Natural killer cell (primary cell): ENCODE measurements around the gene ADCY9. TPM values are rescaled to one million over a fixed set of nuclear protein-coding genes. Genes with fewer than 3 reads are reported as not detected.

Experiments used
- ATAC-seq, 3 donors: fragments of 150-1000 bp in 2 of 3; fragments of 200-7000 bp in 1 of 3; cut with Tn5 transposase; 1 replicate in 1 of 3; 2 replicates in 2 of 3; pipeline ENCODE4 v1.10.0; 2021; ENCODE audit warnings: mild to moderate bottlenecking in 2 of 3, moderate library complexity in 2 of 3
- DNase-seq, 2 donors: peaks; one replicate each; pipeline versions ENCODE4 v3.0.0 to v3.0.0-alpha.2; 2013 to 2021; ENCODE audit warnings: mixed read lengths in 1 of 2
- H3K27ac ChIP-seq: one replicate; pipeline ENCODE4 v1.5.1; 2013; ENCODE audit warnings: mild to moderate bottlenecking, low read length
- H3K27me3 ChIP-seq: one replicate; pipeline ENCODE4 v1.6.1; 2013; ENCODE audit warnings: low read length; ENCODE audit not compliant: control insufficient read depth, insufficient read depth
- H3K36me3 ChIP-seq: one replicate; pipeline ENCODE4 v1.6.1; 2013; ENCODE audit warnings: low read length; ENCODE audit not compliant: control insufficient read depth, insufficient read depth
- H3K4me1 ChIP-seq: one replicate; pipeline ENCODE4 v1.6.1; 2013; ENCODE audit warnings: low read length; ENCODE audit not compliant: control insufficient read depth, insufficient read depth
- H3K4me3 ChIP-seq: one replicate; pipeline ENCODE4 v1.5.1; 2013; ENCODE audit warnings: low read length
- H3K9me3 ChIP-seq: one replicate; pipeline ENCODE4 v1.6.1; 2013; ENCODE audit warnings: low read length; ENCODE audit not compliant: control insufficient read depth, insufficient read depth
- H3K27ac Mint-ChIP-seq, 2 donors: one replicate each; pipeline ENCODE4 v1.8.0; 2022; ENCODE audit warnings: mild to moderate bottlenecking in 2 of 2, mixed read lengths in 2 of 2, moderate library complexity in 1 of 2
- H3K27me3 Mint-ChIP-seq, 2 donors: one replicate each; pipeline ENCODE4 v1.8.0; 2022; ENCODE audit warnings: low read depth in 2 of 2, mixed read lengths in 2 of 2
- H3K36me3 Mint-ChIP-seq: one replicate; pipeline ENCODE4 v1.8.0; 2022; ENCODE audit warnings: mixed read lengths
- H3K4me1 Mint-ChIP-seq, 2 donors: one replicate each; pipeline ENCODE4 v1.8.0; 2022; ENCODE audit warnings: mixed read lengths in 2 of 2
- H3K4me3 Mint-ChIP-seq: one replicate; pipeline ENCODE4 v1.8.0; 2022; ENCODE audit warnings: mild to moderate bottlenecking, moderate library complexity, mixed read lengths
- H3K9me3 Mint-ChIP-seq, 2 donors: one replicate each; pipeline ENCODE4 v1.8.0; 2022; ENCODE audit warnings: mixed read lengths in 2 of 2
- WGBS: methylation state at CpG from one replicate; pipeline ENCODE4 v1.1.7; 2013; ENCODE audit warnings: missing lambda C conversion rate; ENCODE audit not compliant: insufficient coverage; 5-methylcytosine and 5-hydroxymethylcytosine counted together
- intact Hi-C: fragments of 100-400 bp; cut with micrococcal nuclease; formaldehyde crosslinking; loops from one replicate; pipeline ENCODE4 v1.14.2; 2022
- total RNA-seq, 4 donors: library from RNA; stranded (reverse); fragments of 120-200 nt in 1 of 4; gene quantifications; one replicate each; pipeline versions ENCODE4 v1.2.3 to v1.2.4, GENCODE V29; 2013 to 2022
- TF ChIP-seq, protein P1 (sequence below): fragments of 200-600 bp; IDR thresholded peaks from one replicate; pipeline ENCODE4 v1.8.0; 2022; ENCODE audit warnings: antibody characterized with exemption

Gene ADCY9
- total RNA-seq, 3 donors from 2014 or later (not counting 1 experiment from before 2014, with no cell fraction given) = 28.0 to 52.4 (median 38.3) TPM

DNA sequence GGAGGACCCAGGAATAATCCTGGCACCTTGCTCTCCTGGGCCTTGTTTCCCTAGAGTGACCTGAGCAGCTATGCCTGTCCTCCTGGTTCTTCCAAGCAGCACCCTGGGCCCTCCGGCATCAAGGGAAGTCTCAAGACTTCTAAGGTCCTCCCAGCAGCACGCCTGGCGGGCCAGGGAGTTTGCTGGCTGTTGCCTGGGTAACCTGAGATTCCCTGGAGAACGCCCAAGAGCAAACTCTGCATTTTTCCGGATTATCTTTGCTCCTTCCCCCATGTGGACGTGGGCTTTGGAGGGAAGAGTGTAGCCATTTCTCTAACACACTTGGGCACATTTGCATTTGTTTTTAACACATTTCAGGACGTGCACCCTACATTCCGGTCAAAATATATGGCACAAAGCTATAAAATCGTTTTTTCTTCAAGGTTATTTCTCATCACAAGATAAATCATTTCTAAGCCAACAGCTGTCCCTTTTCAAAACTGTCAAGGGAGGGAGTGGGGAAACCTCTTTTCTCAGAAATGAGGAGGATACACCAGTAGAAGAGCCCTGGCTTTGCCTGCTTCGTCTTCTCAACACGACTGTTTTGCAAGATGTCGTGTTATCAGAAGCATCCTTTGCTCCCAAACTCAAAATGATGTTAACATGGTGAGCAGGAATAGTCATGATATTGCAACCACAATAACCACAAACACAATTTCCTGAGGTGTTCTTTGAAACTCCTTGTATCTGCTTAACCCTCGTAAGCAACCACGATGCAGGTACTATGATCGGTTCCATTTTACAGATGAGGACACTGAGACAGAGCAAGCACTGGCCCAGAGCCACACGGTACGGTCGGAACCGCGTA lies 116.5 kb downstream of the ADCY9 start:
- TF ChIP-seq, protein P1, sequence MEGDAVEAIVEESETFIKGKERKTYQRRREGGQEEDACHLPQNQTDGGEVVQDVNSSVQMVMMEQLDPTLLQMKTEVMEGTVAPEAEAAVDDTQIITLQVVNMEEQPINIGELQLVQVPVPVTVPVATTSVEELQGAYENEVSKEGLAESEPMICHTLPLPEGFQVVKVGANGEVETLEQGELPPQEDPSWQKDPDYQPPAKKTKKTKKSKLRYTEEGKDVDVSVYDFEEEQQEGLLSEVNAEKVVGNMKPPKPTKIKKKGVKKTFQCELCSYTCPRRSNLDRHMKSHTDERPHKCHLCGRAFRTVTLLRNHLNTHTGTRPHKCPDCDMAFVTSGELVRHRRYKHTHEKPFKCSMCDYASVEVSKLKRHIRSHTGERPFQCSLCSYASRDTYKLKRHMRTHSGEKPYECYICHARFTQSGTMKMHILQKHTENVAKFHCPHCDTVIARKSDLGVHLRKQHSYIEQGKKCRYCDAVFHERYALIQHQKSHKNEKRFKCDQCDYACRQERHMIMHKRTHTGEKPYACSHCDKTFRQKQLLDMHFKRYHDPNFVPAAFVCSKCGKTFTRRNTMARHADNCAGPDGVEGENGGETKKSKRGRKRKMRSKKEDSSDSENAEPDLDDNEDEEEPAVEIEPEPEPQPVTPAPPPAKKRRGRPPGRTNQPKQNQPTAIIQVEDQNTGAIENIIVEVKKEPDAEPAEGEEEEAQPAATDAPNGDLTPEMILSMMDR = no peak
- Mint-ChIP-seq H3K36me3 (no peaks in the 10 kb centered on the region), H3K9me3 (no peaks in the 10 kb centered on the region), H3K27me3 (no peaks in the 10 kb centered on the region), H3K4me1 (peaks cover 23 to 30% of the 10 kb centered on the region in 2 donors), H3K27ac (peak overlapping the region; percentile 48 to 57), H3K4me3 (peak overlapping the region; percentile 37)
- Histone ChIP-seq H3K36me3 (no peaks in the 10 kb centered on the region), H3K9me3 (no peaks in the 10 kb centered on the region), H3K4me1 (peaks cover 6% of the 10 kb centered on the region), H3K4me3 (no peak overlapping the region), H3K27ac (no peak overlapping the region), H3K27me3 (no peaks in the 10 kb centered on the region)
- 68% methylated on average over 20 of the region's 20 CpGs for WGBS
- peak in 1 of 2 donors; percentile 25 for DNase-seq
- no peak for ATAC-seq
- intact Hi-C loops = no loop called here

DNA sequence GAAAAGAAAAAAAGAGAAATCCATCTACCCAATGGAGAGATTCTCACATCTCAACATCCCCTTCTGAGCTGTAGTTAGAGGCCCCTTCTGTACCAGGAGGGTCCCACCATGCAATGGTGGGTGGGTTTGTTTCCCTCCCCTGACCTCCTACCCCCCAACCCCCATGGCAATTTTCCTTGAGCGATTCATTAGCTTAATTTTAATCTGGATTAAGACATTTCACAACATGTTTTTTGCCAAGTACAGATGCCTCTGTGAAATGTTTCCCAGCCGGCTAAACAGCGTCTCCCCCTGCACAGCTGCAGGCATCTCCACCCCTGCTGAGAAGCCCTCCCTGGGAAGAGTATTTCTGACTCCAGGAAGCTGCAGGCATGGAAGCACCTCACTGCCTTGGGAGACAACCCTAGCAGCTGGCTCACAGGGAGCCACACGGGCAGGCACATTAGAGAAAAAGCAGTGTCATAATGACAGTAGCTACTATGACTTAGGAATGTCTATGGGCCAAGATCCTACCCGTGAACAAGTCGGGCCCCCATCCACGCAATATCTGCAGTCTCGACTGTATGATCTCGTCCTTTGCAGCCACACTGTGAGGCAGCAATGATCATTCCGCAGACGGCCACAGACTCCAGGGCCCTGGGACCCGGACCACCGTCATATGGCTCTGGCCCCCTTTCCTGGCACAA lies 117.3 kb downstream of the ADCY9 start:
- H3K36me3 Mint-ChIP-seq = no peaks in the 10 kb centered on the region
- H3K27me3 ChIP-seq = no peaks in the 10 kb centered on the region
- peaks cover 6% of the 10 kb centered on the region for H3K4me1 ChIP-seq
- H3K9me3 ChIP-seq = no peaks in the 10 kb centered on the region
- no peak overlapping the region for H3K27ac Mint-ChIP-seq
- no peaks in the 10 kb centered on the region for H3K36me3 ChIP-seq
- TF ChIP-seq, protein P1 = no peak
- ATAC-seq (no peak), DNase-seq (no peak)
- H3K9me3 Mint-ChIP-seq = no peaks in the 10 kb centered on the region
- no peak overlapping the region for H3K4me3 ChIP-seq
- WGBS = 95% methylated on average over 13 of the region's 13 CpGs
- no peaks in the 10 kb centered on the region for H3K27me3 Mint-ChIP-seq
- no peak overlapping the region for H3K27ac ChIP-seq
- H3K4me3 Mint-ChIP-seq = no peak overlapping the region
- peaks cover 23 to 26% of the 10 kb centered on the region in 2 donors for H3K4me1 Mint-ChIP-seq
- intact Hi-C loops = no loop called here

DNA sequence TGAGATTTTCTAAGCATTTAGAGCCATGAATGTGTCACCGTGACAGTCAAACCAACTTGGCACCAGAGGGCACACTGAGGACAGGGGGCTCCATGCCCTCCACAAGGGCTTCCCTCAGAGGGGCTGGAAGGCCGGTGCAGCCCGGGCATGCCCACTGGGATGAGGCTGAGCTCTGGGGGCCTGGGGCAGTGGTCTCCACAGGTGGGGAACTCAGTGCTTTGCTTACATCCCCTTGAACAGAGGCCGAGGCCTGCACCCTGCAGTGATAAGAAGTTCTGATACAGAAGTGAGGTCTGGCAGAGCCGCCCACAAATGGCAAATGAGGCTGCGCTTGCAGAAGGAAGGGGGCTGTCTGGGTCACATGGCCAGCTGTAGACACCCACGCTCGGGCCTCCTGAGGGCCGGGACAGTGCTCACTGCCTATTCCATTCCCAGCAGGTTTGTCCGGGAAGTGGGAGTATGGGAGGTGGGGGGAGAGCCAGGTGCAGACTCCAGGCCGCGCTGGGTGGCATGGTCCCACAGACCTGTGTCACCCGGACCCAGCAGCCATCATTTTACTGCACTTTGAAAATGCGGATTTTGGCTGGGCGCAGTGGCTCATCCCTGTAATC lies 118.9 kb downstream of the ADCY9 start:
- H3K36me3 Mint-ChIP-seq = no peaks in the 10 kb centered on the region
- H3K27ac Mint-ChIP-seq = no peak overlapping the region
- intact Hi-C loops = no loop called here
- H3K36me3 ChIP-seq = peaks cover 5% of the 10 kb centered on the region
- H3K27me3 Mint-ChIP-seq = no peaks in the 10 kb centered on the region
- H3K4me1 Mint-ChIP-seq = peaks cover 16 to 21% of the 10 kb centered on the region in 2 donors
- H3K9me3 Mint-ChIP-seq = no peaks in the 10 kb centered on the region
- no peak for DNase-seq
- no peak overlapping the region for H3K27ac ChIP-seq
- H3K4me3 Mint-ChIP-seq = no peak overlapping the region
- TF ChIP-seq, protein P1 = no peak
- H3K4me1 ChIP-seq = peaks cover 6% of the 10 kb centered on the region
- no peak for ATAC-seq
- H3K27me3 ChIP-seq = no peaks in the 10 kb centered on the region
- WGBS = 96% methylated on average over 15 of the region's 15 CpGs
- no peaks in the 10 kb centered on the region for H3K9me3 ChIP-seq
- H3K4me3 ChIP-seq = no peak overlapping the region
